ENCODE results near the gene ARRDC1.

The ARRDC1 gene

DNA sequence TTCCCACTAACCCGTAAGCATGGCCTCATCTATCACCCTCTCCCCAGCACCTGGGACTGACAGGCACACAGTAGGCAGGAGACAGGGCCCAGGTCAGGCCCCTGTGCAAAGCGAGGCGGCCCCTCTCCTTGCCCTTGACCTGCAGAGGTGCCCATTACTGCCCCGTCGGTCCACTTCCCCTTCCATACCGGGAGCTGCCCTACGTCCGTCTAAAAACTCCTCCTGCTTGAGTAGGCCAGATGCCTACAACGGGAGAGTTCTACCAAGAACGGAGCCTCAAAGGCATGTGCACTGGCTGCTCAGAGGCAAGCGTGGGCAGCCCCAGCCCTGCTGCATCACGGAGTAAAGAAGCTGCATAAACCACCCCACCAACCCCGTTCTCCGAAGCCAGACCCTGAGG, 22.1 kb upstream of the ARRDC1 start:
- FAIRE-seq: no peak
- TF ChIP-seq POLR2A (IDR thresholded peaks at IDR 0.05; ENCODE audit: low read depth, low read length): no peak
- TF ChIP-seq PAX5 (IDR thresholded peaks at IDR 0.05; ENCODE audit: insufficient read depth, low read length, severe bottlenecking): no peak
- no peak for TF ChIP-seq POLR2AphosphoS5 (IDR thresholded peaks at IDR 0.05; ENCODE audit: low read depth, low read length)
- no peak for TF ChIP-seq POU2F2 (IDR thresholded peaks at IDR 0.05; ENCODE audit: low read depth, low read length)
- TF ChIP-seq SPI1 (IDR thresholded peaks at IDR 0.05; ENCODE audit: low read depth, low read length): no peak
- TF ChIP-seq TAF1 (IDR thresholded peaks at IDR 0.05; ENCODE audit: low read depth, low read length): no peak
- no peak for DNase-seq (ENCODE audit: insufficient read length, low spot score)

DNA sequence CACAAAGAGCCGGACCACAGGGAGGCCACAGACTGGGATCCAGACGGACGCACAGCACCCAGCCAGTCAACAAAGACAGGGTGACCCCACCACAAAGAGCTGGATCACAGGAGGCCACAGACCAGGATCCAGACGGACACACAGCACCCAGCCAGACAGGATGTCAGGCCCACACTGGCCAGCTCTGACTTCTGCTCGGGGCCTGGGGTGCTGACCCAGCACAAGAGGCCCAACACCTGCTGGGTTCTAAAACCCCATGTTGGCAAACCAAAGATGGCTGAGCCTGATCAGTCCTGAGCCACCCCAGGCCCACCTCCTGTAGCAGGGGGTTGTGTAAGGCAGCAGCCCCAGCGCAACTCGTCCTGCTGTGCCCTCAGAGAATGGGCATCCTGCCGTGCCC, 21.5 kb upstream of the ARRDC1 start:
- no peak for TF ChIP-seq SPI1 (IDR thresholded peaks at IDR 0.05; ENCODE audit: low read depth, low read length)
- TF ChIP-seq PAX5 (IDR thresholded peaks at IDR 0.05; ENCODE audit: insufficient read depth, low read length, severe bottlenecking): no peak
- no peak for TF ChIP-seq POU2F2 (IDR thresholded peaks at IDR 0.05; ENCODE audit: low read depth, low read length)
- TF ChIP-seq TAF1 (IDR thresholded peaks at IDR 0.05; ENCODE audit: low read depth, low read length): no peak
- TF ChIP-seq POLR2A (IDR thresholded peaks at IDR 0.05; ENCODE audit: low read depth, low read length): no peak
- no peak for TF ChIP-seq POLR2AphosphoS5 (IDR thresholded peaks at IDR 0.05; ENCODE audit: low read depth, low read length)
- DNase-seq (ENCODE audit: insufficient read length, low spot score) (no peak), FAIRE-seq (no peak)

DNA sequence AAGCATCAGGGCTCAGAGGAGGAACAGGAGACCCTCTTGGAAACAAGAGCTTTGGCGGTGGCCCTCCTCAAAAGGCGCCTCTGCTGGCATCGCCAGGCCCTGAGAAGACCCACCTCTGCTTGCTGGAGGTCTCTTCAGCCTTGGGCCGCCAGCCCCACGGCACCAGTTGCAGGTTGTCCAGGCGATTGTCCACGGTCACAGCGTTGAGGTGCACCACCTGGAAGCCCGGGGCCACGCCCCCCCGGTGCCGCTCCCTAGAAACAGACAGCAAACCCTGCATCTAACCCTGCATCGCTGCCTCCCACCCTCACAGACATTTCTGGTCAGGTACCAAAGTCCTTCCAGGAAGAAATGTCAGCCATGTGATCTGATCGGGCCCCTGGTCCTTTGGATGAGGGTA, 18.6 kb upstream of the ARRDC1 start:
- FAIRE-seq (no peak), DNase-seq (ENCODE audit: insufficient read length, low spot score) (no peak)
- TF ChIP-seq POLR2AphosphoS5 (IDR thresholded peaks at IDR 0.05; ENCODE audit: low read depth, low read length): no peak
- TF ChIP-seq TAF1 (IDR thresholded peaks at IDR 0.05; ENCODE audit: low read depth, low read length): no peak
- TF ChIP-seq POU2F2 (IDR thresholded peaks at IDR 0.05; ENCODE audit: low read depth, low read length): no peak
- TF ChIP-seq POLR2A (IDR thresholded peaks at IDR 0.05; ENCODE audit: low read depth, low read length): no peak
- TF ChIP-seq SPI1 (IDR thresholded peaks at IDR 0.05; ENCODE audit: low read depth, low read length): no peak
- no peak for TF ChIP-seq PAX5 (IDR thresholded peaks at IDR 0.05; ENCODE audit: insufficient read depth, low read length, severe bottlenecking)

DNA sequence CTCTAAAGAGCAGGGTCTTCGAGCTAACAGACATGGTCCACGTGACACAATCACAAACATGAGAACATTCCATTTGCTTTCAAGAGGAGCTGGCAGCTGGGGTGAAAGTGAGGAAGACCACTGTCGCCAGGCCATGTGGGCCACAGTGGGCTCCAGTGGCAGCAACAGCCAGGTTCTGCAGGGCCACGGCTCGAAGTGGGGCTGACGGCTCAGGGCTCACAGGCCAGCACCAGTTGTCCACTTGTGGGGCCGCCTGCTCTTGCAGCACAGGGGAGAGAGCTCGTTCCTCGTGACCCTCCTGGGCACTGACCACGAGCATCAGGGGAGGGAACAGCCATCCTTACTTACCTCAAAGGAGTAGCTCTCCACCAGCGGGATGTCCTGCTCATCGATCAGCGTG, 17.2 kb upstream of the ARRDC1 start:
- DNase-seq (ENCODE audit: insufficient read length, low spot score) (no peak), FAIRE-seq (no peak)

GRCh38 chr9:137588891-137589290, 16.6 kb upstream of the ARRDC1 start:
- DNase-seq (ENCODE audit: insufficient read length, low spot score): no peak
- TF ChIP-seq POU2F2 (IDR thresholded peaks at IDR 0.05; ENCODE audit: low read depth, low read length) (no peak), TAF1 (IDR thresholded peaks at IDR 0.05; ENCODE audit: low read depth, low read length) (no peak), SPI1 (IDR thresholded peaks at IDR 0.05; ENCODE audit: low read depth, low read length) (no peak), POLR2A (IDR thresholded peaks at IDR 0.05; ENCODE audit: low read depth, low read length) (no peak), POLR2AphosphoS5 (IDR thresholded peaks at IDR 0.05; ENCODE audit: low read depth, low read length) (no peak), PAX5 (IDR thresholded peaks at IDR 0.05; ENCODE audit: insufficient read depth, low read length, severe bottlenecking) (no peak)
- no peak for FAIRE-seq

More for the DNA sequence above, 17.2 kb upstream of the ARRDC1 start:
- no peak for TF ChIP-seq POU2F2 (IDR thresholded peaks at IDR 0.05; ENCODE audit: low read depth, low read length)
- TF ChIP-seq POLR2A (IDR thresholded peaks at IDR 0.05; ENCODE audit: low read depth, low read length): no peak
- no peak for TF ChIP-seq SPI1 (IDR thresholded peaks at IDR 0.05; ENCODE audit: low read depth, low read length)
- TF ChIP-seq PAX5 (IDR thresholded peaks at IDR 0.05; ENCODE audit: insufficient read depth, low read length, severe bottlenecking): no peak
- TF ChIP-seq POLR2AphosphoS5 (IDR thresholded peaks at IDR 0.05; ENCODE audit: low read depth, low read length): no peak
- no peak for TF ChIP-seq TAF1 (IDR thresholded peaks at IDR 0.05; ENCODE audit: low read depth, low read length)

DNA sequence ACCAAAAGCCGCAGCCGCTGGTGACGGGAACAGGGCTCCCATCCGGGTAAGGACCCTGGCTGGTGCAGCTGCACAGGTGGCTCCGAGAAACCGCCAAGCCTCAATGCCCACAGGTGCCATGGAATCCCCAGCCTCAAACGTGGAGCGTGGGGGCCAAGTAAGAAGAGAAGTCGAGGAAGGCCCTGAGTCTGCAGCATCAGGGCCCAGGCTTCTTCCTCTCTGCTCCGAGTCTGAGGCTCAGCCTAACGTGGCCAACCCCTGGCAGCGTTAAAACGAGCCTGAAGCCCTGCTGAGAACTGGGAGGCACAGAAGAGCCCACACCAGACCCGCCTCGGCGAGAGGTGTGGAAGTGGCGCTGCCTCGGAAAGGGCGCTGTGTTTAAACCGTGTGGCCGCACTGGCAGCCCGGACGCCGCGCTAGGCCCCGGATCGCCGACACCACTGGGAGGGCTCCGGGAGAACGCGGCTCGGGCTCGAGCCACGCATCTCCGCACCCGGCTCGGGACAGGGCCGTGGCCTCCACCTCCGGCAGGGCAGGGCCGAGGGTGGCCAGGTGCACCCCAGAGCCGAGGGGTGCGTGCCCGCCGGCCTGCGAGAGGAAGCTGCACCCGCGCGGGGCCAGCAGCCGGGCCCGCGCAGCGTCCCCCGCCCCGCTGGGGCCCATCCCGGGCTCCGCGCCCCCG, 15.9 kb upstream of the ARRDC1 start:
- FAIRE-seq: peak; percentile 70

GRCh38 chr9:137590123-137590468, 15.4 kb upstream of the ARRDC1 start:
- no peak for DNase-seq (ENCODE audit: insufficient read length, low spot score)
- TF ChIP-seq SPI1 (IDR thresholded peaks at IDR 0.05; ENCODE audit: low read depth, low read length) (no peak), PAX5 (IDR thresholded peaks at IDR 0.05; ENCODE audit: insufficient read depth, low read length, severe bottlenecking) (no peak), POU2F2 (IDR thresholded peaks at IDR 0.05; ENCODE audit: low read depth, low read length) (no peak), TAF1 (IDR thresholded peaks at IDR 0.05; ENCODE audit: low read depth, low read length) (no peak), POLR2A (IDR thresholded peaks at IDR 0.05; ENCODE audit: low read depth, low read length) (no peak), POLR2AphosphoS5 (IDR thresholded peaks at IDR 0.05; ENCODE audit: low read depth, low read length) (no peak)
- FAIRE-seq: no peak

More for the DNA sequence above, 15.9 kb upstream of the ARRDC1 start:
- TF ChIP-seq POLR2AphosphoS5 (IDR thresholded peaks at IDR 0.05; ENCODE audit: low read depth, low read length) (no peak), PAX5 (IDR thresholded peaks at IDR 0.05; ENCODE audit: insufficient read depth, low read length, severe bottlenecking) (no peak), SPI1 (IDR thresholded peaks at IDR 0.05; ENCODE audit: low read depth, low read length) (no peak), TAF1 (IDR thresholded peaks at IDR 0.05; ENCODE audit: low read depth, low read length) (no peak)
- peak; percentile 52 for DNase-seq (ENCODE audit: insufficient read length, low spot score)

DNA sequence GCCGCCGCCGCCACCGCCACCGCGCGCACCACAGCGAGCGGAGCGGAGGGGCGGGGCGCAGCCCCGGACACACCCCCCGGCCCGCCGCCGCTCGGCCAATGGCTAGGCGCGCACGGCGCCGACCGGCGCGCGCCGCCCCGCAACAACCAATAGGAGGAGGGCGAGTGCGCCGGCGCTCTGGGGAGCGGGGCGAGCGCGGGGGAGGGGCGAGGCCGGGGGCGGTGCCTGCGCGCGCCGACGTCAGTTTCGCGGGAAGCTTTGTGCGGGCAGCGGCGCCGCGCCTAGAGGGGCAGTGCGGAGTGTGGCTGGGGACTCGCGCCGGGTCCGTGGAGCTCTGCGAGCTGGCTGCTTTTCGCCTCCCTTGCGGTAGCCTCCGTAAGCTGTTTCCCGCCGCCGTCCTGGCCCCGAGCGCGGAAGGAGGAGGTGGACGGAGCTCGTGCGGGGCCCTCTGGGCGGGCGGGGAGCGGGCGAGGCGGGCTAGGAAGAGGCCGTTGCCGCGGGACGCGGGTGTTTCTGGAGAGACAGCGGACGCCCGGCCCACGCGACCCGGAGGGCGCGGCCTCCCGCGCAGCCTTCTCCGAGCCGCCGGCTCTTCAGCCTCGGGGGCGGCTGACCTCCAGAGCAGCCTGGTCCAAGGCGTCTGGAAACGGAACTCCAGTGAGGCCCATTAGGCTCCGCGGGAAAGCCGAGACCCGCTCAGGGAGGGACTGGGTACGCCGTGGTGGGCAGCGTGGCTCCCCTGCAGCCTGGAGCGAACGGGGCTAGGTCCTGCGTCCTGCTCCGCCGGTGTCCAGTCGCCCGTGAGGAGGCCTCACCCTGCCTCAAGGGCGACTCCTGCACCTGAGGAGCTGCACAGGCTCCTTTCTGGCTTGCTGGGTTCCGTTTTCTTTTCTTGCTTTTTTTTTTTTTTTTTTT, 14.8 kb upstream of the ARRDC1 start, which contains the start of gene ZMYND19:
ZMYND19 (minus strand) TSS at position 44 of the 915 bp plus-strand sequence. CDS start 249 bp downstream, outside the sequence.
- peak; percentile 100 for DNase-seq (ENCODE audit: insufficient read length, low spot score)

DNA sequence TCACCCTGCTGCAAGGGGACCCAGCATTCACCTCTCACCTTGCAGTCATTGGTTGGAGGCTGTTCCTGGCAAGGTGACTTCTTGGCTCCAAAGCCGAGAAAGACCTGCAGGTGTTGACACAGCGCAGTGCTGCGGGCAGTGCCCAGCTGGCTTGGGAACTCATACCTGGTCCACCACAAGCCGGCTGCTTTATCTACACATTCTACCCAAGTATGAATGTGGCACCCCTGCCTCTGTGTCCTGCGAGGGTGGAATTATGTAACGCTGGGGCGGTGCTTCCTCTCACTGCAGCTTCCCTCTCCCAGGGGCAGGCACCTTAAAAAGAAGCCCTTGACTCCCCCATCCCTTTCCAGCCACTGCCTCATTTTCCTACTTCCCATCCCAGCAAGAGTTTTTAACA, 12.7 kb upstream of the ARRDC1 start:
- no peak for FAIRE-seq
- DNase-seq (ENCODE audit: insufficient read length, low spot score): no peak
- TF ChIP-seq POLR2A (IDR thresholded peaks at IDR 0.05; ENCODE audit: low read depth, low read length) (no peak), POU2F2 (IDR thresholded peaks at IDR 0.05; ENCODE audit: low read depth, low read length) (no peak), TAF1 (IDR thresholded peaks at IDR 0.05; ENCODE audit: low read depth, low read length) (no peak), POLR2AphosphoS5 (IDR thresholded peaks at IDR 0.05; ENCODE audit: low read depth, low read length) (no peak), PAX5 (IDR thresholded peaks at IDR 0.05; ENCODE audit: insufficient read depth, low read length, severe bottlenecking) (no peak)

More for the DNA sequence above, 14.8 kb upstream of the ARRDC1 start, which contains the start of gene ZMYND19:
- TF ChIP-seq POLR2AphosphoS5 (IDR thresholded peaks at IDR 0.05; ENCODE audit: low read depth, low read length) (no peak), TAF1 (IDR thresholded peaks at IDR 0.05; ENCODE audit: low read depth, low read length) (peak; percentile 50; the same call in 1 of the 2 replicates), POLR2A (IDR thresholded peaks at IDR 0.05; ENCODE audit: low read depth, low read length) (no peak; the same call in 1 of the 2 replicates)
- peak; percentile 99 for FAIRE-seq

Measured in GM12891 (cell line).